RPMI8226 (cell line): ENCODE measurements around the gene MAML2.

ENCODE experiments used
- DNase-seq: peaks from one replicate; pipeline ENCODE4 v3.0.0-alpha.2; 2015

The MAML2 gene

DNA sequence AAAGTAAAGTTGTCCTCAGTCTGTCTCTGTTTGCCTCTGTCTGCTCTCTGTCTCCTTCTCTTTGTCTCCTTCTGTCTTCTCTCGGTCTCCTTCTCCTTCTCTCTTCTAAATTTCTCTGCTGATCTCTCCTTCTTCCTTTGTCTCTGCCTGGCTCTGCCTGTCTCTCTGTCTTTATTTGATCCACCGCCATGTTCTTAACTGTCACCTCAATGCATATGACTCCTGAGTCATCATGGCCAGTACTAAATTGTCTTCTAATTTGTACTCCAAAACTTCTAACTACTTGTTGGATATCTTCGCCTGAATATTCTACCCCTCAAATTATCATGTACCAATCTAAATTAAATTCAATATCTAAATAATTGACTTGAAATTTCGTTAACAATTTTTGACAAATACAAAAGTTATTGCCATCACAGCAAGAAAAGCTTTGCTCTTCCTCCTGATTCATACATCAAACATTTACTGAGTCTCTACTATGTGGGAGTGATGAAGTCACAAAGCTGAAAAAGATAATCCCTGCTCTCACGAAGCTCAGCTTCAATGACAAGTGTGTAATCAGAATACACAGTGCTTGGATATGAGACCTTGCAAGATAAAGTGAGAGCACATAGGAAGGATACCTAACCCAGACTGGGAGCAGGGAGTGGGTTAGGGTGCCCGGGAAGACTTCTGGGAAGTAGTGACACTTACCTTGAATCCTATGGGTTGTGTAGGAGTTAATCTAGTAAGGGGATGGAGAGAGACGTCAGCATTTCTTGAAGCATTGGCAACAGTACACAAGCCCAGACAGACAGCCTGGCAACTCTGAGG lies 193.0 kb downstream of the MAML2 start:
- no peak for DNase-seq

- DNase-seq: no peak
These were observed 195.0 kb downstream of the MAML2 start for GRCh38 chr11:96147906-96148486.

GRCh38 chr11:96147186-96147585 lies 195.8 kb downstream of the MAML2 start:
- DNase-seq: no peak

DNA sequence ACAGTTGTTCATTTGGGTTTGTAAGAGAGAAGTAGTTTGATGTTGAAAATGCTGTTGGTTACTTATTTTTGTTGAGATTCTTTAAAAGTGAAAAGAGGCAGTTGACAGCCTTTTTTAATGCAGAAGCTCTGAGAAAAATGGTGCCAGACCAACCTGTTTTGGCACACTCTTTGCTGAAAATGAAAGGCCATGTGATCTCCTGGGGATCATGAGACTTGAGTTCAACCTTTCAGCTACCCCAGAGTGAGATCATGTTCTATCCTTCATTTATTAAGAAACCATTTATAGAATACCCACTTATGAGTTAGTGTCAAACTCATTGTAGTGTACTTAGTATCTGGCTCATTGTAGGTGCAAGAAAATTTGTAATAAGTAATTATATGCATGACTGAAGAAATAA lies 196.2 kb downstream of the MAML2 start:
- no peak for DNase-seq

DNA sequence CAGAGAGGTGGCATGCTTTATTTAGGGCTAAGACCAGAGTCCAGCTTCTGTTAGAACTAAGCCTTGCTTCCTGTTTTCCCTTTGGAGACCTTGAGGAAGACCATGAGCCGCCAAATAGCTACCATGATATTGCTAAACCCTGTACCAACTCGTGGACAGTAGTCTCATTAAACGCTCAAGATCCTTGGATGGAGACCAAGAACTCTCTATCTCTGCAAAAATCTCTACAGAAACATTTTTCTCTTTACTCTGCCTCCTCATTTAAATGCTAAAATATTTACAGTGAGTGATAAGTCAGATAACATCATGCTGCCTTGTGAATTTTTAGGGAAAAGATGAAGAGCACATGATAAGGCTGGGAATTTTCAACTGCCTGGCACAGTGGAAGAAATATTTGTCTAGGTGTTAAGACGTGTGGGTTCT lies 197.8 kb downstream of the MAML2 start:
- no peak for DNase-seq

DNA sequence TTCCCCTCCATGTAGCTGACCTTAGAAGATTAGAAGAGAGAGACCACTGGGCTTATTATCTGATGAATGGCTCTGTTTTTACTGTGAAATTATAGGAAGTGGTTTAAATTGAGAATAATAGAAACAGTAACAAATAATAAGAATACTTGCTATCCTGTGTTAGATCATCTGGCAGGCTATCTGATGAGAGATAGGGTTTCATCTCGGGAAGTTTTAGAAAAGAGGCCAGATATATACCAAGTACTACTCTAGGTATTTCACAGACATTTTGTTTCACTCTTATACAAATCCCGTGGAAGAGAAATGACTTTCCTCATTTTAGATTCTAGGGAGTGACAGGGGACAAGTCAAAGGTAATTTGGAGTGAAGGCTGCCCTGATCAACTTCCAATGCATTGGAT lies 198.4 kb downstream of the MAML2 start:
- no peak for DNase-seq

DNA sequence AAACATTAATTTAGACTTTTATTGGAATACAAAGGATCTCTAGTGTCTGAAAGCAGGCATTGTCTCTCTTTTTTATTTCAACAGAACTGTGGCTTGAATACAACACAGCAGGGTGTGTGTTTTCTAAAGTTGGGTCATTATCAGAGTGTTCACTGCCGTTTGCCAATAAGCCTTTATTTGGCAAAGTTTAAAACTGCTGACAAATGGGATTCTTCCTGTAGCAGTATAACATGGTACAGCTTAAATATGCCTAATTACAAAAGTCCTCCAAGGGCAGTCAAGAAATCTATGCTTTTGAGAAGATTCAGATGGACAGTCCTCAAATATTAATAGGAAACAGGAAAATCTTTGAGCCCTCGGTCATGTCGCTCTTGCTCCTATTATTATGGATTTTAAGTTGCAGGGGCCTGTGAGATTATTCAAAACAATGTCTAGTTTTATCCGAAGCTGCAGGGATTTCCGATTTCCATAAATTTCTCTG lies 199.9 kb downstream of the MAML2 start:
- no peak for DNase-seq

DNA sequence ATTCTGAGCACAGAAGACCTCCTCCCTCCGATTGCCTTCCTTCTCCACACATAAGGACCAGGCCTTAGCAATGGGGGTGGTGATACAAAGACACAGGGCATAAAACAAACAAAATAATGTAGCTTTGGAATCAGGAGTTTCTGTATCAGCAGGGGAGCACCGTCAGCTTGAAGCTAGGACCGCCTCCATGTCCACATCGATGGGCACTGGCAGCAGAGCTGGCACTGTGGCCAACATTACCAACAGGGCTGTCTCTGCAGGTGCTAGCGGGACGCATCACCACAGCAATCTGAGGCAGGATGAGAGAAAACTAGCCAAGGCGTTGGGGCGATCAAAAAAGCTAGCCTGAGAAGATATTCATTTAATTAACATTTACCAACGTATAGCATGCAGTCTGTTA lies 201.4 kb downstream of the MAML2 start:
- no peak for DNase-seq

DNA sequence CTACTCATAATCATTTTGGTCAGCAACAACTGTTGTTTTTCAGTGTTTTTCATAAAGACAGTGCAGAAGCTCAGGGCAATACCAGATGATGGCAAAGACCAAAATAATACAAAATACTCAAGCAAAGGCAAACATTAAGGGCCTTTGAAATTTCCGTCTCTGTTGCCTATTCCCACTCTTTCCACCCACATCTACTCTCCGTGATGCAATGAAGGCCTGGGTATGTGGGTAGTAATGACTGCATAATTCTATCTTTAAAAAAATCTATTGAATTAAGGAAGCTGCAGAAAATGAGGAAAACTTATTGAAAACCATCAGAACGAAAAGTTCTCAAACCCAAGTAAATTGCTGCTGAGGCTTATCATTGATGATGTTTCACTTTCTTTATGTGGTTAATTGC lies 203.3 kb downstream of the MAML2 start:
- DNase-seq: no peak

GRCh38 chr11:96137373-96137772 lies 205.6 kb downstream of the MAML2 start:
- DNase-seq: no peak

- no peak for DNase-seq
These were observed 206.2 kb downstream of the MAML2 start for GRCh38 chr11:96136613-96137298.

GRCh38 chr11:96134602-96135001 lies 208.4 kb downstream of the MAML2 start:
- no peak for DNase-seq

DNA sequence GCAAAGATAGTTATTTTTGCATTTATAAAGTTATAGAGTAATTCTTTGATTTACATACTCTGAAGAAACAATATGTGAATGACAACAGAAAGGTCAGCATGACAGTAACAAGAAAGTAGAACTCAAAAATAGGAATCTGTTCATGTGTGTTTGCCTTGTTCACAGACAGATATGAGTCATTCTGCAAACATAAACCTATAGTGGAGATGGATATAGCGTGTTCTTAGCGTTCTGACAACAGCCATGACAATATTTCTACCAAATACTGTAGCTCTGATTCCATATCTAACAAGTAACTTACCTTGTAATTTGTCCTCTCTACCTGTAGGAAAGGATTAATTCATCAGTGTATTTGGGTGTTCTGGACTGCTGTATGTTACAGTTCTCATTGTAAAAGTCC lies 210.6 kb downstream of the MAML2 start:
- no peak for DNase-seq

- no peak for DNase-seq
These were observed 212.9 kb downstream of the MAML2 start for GRCh38 chr11:96130061-96130620.

GRCh38 chr11:96127596-96127959 lies 215.4 kb downstream of the MAML2 start:
- DNase-seq: no peak

DNA sequence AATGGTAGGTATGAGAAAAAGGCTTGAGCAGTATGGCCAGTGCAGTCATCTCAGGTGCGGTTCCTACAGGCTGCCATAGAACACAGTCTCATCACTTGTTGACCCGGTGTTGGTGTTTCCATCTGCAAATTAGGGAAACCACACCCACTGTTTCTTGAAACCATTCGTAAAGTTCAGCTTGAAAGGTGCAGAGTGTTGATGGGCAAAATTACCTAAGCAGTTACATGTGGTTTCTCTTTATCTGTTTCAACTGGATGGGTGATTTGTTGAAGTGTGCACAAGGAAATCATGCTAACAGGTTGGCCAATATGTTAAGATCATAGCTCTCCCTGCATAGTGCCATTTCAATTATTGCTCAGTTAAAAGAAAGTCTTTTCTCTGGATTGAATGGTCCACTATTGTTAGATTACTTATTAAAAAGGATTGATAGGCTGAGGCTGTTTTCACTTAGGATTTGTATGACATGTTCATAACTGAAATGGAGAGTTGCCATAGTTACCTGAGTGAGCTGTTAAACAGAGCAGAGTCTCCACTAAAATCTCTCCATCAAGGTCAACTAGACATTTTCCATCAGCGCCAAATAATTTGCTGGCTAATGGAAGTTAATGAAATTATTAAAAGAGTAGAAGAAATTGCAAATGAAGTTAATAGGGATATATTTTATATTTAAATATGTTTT lies 215.9 kb downstream of the MAML2 start:
- no peak for DNase-seq

DNA sequence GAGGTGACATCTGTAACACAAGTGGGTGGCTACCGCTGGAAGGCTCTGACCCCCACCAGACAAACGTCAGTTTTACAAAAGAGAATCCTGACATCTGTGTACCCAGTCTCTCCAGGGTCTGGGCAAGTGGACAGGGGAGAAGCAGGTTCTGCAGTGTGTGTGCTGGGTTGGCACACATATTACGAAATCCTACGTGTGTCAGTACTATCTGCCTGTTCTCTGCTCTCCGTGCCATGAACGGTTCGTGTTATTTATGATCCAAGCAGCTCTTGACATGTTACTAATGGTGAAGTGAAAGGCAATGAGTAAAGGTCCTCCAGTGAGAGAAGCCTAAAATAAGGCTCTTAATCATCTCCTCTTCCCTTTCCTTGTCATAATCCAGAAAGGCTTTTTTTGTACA lies 217.6 kb downstream of the MAML2 start:
- no peak for DNase-seq

- no peak for DNase-seq
These were observed 218.8 kb downstream of the MAML2 start for GRCh38 chr11:96124155-96124554.

GRCh38 chr11:96123301-96123700 lies 219.7 kb downstream of the MAML2 start:
- no peak for DNase-seq

DNA sequence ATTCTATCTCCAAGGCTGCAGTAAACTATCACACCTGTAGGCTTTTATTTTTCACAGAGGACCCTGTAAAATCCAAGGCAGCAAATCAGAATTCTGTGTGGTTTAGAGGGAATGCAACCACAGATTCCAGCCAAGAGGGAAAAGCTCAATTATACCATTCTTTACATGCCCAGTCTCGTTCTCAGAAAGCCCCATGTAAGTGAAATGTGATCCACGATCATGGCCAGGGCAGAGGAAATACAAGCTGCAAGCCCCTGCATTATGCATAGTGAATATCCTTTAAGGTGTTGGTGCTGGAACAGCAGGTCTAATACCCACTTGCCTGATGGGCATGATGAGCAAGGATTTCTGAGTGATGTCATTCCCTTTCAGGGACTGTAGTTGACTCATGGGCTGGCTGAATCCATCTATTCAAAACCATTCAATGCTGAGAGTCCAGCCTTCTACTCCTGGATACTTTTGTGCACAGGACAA lies 220.4 kb downstream of the MAML2 start:
- DNase-seq: no peak

DNA sequence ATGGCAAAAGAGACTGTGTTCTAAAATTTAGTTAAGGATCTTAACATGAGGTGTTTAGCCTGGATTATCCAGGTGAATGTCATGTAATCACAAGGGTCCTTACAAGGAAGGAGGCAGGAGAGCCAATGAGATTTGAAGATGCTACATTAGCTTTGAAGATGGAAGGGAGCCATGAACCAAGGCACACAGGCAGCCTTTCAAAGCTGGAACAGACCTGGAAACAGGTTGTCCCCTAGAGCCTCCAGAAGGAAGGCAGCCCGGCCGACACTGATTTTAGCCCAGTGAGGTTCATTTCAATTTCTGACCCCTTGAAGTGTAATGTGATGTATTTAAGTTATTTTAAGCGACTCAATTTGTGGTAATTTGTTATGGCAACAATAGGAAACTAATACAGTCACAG lies 223.8 kb downstream of the MAML2 start:
- DNase-seq: no peak

- DNase-seq: no peak
These were observed 226.6 kb downstream of the MAML2 start for GRCh38 chr11:96116376-96116775.
